ENCODE measurements around the gene RNF149.

Gene RNF149

DNA sequence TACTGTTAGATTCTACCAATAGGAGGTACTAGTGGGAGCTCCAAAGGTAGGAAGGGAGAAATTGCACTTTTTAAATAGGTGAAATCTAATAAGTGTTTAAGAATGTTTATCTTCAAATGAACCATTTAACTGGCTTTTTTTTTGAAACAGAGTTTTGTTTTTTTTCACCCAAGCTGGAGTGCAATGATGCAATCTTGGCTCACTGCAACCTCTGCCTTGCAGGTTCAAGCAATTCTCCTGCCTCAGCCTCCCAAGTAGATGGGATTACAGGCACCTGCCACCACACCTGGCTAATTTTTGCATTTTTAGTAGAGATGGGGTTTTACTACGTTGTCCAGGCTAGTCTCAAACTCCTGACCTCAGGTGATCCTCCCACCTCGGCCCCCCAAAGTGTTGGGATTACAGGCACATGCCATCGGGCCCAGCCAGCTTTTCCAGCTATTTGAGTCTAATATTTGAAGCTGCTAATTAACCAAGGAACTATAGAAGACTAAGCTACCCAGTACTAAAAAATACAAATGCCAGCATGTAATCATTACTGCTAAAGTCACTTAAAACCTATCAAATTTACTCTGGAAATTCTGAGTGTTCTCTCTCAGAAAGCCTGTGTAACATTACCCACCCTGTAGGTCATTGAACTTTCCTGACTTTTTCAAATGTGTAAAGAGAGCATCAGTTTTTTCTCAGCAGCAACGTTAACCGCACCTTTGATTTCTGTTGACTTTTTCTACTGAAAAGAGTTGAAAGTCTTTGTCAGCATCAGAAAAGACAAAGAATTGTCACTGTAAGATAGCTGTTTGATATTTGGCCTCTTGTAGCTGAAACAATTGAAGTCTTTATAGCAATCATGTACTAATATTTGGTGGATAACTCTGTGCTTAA, 24.6 kb upstream of the RNF149 start:
- Histone ChIP-seq H3K9me3 (ENCODE audit: severe bottlenecking) (no peaks in the 10 kb centered on the region), H3K4me1 (ENCODE audit: insufficient read depth, poor library complexity, severe bottlenecking) (peaks cover 31% of the 10 kb centered on the region), H3K36me3 (ENCODE audit: low read depth) (no peaks in the 10 kb centered on the region), H3K27me3 (ENCODE audit: insufficient read depth, poor library complexity, severe bottlenecking) (no peaks in the 10 kb centered on the region), H3K4me3 (ENCODE audit: severe bottlenecking) (no peak overlapping the region), H3K27ac (ENCODE audit: poor library complexity, severe bottlenecking) (no peak overlapping the region)
- DNase-seq (ENCODE audit: low spot score) = no peak
- no peak for ATAC-seq (ENCODE audit: low read depth)
- TF ChIP-seq, protein P1, sequence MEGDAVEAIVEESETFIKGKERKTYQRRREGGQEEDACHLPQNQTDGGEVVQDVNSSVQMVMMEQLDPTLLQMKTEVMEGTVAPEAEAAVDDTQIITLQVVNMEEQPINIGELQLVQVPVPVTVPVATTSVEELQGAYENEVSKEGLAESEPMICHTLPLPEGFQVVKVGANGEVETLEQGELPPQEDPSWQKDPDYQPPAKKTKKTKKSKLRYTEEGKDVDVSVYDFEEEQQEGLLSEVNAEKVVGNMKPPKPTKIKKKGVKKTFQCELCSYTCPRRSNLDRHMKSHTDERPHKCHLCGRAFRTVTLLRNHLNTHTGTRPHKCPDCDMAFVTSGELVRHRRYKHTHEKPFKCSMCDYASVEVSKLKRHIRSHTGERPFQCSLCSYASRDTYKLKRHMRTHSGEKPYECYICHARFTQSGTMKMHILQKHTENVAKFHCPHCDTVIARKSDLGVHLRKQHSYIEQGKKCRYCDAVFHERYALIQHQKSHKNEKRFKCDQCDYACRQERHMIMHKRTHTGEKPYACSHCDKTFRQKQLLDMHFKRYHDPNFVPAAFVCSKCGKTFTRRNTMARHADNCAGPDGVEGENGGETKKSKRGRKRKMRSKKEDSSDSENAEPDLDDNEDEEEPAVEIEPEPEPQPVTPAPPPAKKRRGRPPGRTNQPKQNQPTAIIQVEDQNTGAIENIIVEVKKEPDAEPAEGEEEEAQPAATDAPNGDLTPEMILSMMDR (IDR thresholded peaks at IDR 0.05; ENCODE audit: poor library complexity, severe bottlenecking) = no peak

DNA sequence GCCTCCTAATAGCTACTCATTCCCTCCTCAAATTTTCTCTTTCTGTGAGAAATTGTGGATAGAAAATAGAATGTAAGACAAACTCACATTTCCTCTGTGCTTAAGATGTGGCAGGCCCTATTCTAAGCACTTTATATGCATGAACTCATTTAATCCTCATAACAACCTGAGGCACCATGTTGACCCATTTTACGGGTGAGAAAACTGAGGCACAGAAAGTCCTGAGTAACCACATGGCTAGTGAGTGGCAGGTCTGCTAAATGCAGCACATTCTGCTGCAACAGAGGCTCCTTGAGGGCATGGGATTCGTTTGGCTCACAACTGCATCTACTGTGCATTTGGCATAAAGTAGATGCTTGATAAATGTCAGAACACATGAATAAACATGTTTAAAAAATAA, 22.7 kb upstream of the RNF149 start:
- TF ChIP-seq, protein P1 (IDR thresholded peaks at IDR 0.05; ENCODE audit: poor library complexity, severe bottlenecking) = no peak
- Histone ChIP-seq H3K27ac (ENCODE audit: poor library complexity, severe bottlenecking) (peak overlapping the region; percentile 99), H3K36me3 (ENCODE audit: low read depth) (no peaks in the 10 kb centered on the region), H3K27me3 (ENCODE audit: insufficient read depth, poor library complexity, severe bottlenecking) (no peaks in the 10 kb centered on the region), H3K4me1 (ENCODE audit: insufficient read depth, poor library complexity, severe bottlenecking) (peaks cover 35% of the 10 kb centered on the region), H3K9me3 (ENCODE audit: severe bottlenecking) (no peaks in the 10 kb centered on the region), H3K4me3 (ENCODE audit: severe bottlenecking) (no peak overlapping the region)
- ATAC-seq (ENCODE audit: low read depth) (no peak), DNase-seq (ENCODE audit: low spot score) (no peak)

DNA sequence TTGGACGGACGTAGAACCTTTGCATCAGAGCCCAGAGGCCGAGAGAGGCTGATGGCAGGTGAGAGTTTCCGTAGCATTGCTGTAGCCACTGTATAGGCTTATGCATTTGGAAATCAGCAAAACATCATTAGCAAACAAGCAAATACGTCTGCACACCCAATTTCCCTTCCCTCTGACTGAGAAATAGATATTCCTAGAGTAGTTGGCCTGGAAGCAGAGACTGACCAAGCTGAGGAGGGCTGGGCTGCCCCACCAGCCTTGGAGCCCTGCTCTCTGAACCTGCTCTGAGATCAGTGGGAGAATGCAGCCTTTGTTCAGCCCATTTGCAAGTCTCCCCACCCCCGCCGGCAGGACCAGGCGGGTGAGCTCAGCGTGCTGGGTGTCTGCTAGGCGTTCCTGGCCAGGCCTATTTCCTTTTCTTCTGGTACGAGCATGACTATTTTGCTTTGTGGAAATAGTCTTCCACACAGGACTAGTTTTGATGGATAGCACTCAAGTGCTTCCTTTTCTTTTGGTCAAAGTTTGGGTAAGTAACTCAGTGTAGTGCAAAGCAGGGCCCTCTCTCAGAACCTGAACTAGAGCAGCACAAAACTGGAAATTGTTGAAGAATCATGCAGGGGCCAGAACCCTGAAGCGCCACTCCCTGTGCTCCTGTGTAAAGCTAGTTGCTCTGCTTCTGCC, 21.9 kb upstream of the RNF149 start:
- no peaks in the 10 kb centered on the region for H3K27me3 ChIP-seq (ENCODE audit: insufficient read depth, poor library complexity, severe bottlenecking)
- no peaks in the 10 kb centered on the region for H3K36me3 ChIP-seq (ENCODE audit: low read depth)
- H3K9me3 ChIP-seq (ENCODE audit: severe bottlenecking) = no peaks in the 10 kb centered on the region
- H3K27ac ChIP-seq (ENCODE audit: poor library complexity, severe bottlenecking) = peak overlapping the region; percentile 99
- DNase-seq (ENCODE audit: low spot score) (no peak), ATAC-seq (ENCODE audit: low read depth) (no peak)
- H3K4me1 ChIP-seq (ENCODE audit: insufficient read depth, poor library complexity, severe bottlenecking) = peaks cover 35% of the 10 kb centered on the region
- TF ChIP-seq, protein P1 (IDR thresholded peaks at IDR 0.05; ENCODE audit: poor library complexity, severe bottlenecking) = no peak
- no peak overlapping the region for H3K4me3 ChIP-seq (ENCODE audit: severe bottlenecking)

DNA sequence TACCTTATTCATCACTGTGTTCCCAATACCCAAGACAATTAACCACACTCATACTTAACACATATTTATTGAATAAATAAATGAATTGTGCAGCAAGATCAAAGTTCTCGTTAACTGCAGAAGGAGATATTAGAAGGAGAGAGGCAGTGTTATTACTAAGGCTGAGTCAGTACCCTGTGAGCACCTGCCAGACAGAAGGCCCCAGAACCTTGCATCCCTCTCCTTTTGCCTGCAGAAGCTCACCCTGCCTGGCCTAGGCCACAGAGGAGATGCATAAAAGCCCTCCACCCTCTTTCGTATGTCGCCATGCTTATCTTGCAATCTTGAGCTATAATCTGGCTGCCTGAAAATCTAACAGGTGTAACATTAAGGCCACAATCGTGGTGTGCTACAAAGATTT, 20.5 kb upstream of the RNF149 start:
- Histone ChIP-seq H3K4me3 (ENCODE audit: severe bottlenecking) (no peak overlapping the region), H3K27me3 (ENCODE audit: insufficient read depth, poor library complexity, severe bottlenecking) (no peaks in the 10 kb centered on the region), H3K27ac (ENCODE audit: poor library complexity, severe bottlenecking) (peak overlapping the region; percentile 99), H3K36me3 (ENCODE audit: low read depth) (no peaks in the 10 kb centered on the region), H3K9me3 (ENCODE audit: severe bottlenecking) (no peaks in the 10 kb centered on the region), H3K4me1 (ENCODE audit: insufficient read depth, poor library complexity, severe bottlenecking) (peaks cover 35% of the 10 kb centered on the region)
- TF ChIP-seq, protein P1 (IDR thresholded peaks at IDR 0.05; ENCODE audit: poor library complexity, severe bottlenecking) = no peak
- DNase-seq (ENCODE audit: low spot score) = no peak
- ATAC-seq (ENCODE audit: low read depth) = peak; percentile 52; the same call in 1 of the 3 replicates

Data from RWPE2 (cell line).